HepG2 (cell line): ENCODE results near the gene ATP6V0A1. TPM values are rescaled to one million over a fixed set of nuclear protein-coding genes. Genes with fewer than 3 reads are reported as not detected.

Source experiments
- AHR ChIP-seq: IDR thresholded peaks from 2 replicates; pipeline ENCODE4 v1.6.1; 2018; ENCODE audit warnings: missing genetic modification reagents, missing compliant biosample characterization
- AKAP8 ChIP-seq: sonication (generic); formaldehyde crosslinking; IDR thresholded peaks from 2 replicates; pipeline ENCODE4 v1.5.1; 2020; ENCODE audit warnings: mild to moderate bottlenecking, missing genetic modification reagents
- ARID5B ChIP-seq: IDR thresholded peaks from 2 replicates; pipeline ENCODE4 v1.4.0; 2020; ENCODE audit warnings: mild to moderate bottlenecking, missing genetic modification reagents
- ARNTL ChIP-seq: sonication (generic); formaldehyde crosslinking; IDR thresholded peaks from 2 replicates; pipeline ENCODE4 v1.4.0; 2020; ENCODE audit warnings: mild to moderate bottlenecking, missing genetic modification reagents
- ATF4 ChIP-seq, 2 experiments: fragments of 450-650 bp in 1 of 2; sonication (generic) in 1 of 2; formaldehyde crosslinking; IDR thresholded peaks; 2 replicates each; pipeline versions ENCODE4 v1.5.0 to v1.8.0; 2020 to 2022; ENCODE audit warnings: mild to moderate bottlenecking in 1 of 2, missing genetic modification reagents in 1 of 2
- BHLHE40 ChIP-seq: IDR thresholded peaks from 2 replicates; pipeline ENCODE4 v1.6.1; 2011; ENCODE audit warnings: low read length, improper control_type of control experiment
- EP300 ChIP-seq, 3 experiments: sonication (generic) in 1 of 3; formaldehyde crosslinking in 1 of 3; IDR thresholded peaks; 2 replicates each; pipeline versions ENCODE4 v1.5.1 to v1.6.1; 2011 to 2020; ENCODE audit warnings: low read depth in 2 of 3, low read length in 2 of 3, borderline replicate concordance in 1 of 3, improper control_type of control experiment in 1 of 3, mild to moderate bottlenecking in 1 of 3, missing genetic modification reagents in 1 of 3, moderate library complexity in 1 of 3
- FOXP4 ChIP-seq: sonication (generic); formaldehyde crosslinking; IDR thresholded peaks from 2 replicates; pipeline ENCODE4 v1.4.0; 2020; ENCODE audit warnings: missing genetic modification reagents
- GPN1 ChIP-seq: sonication (generic); formaldehyde crosslinking; IDR thresholded peaks from 2 replicates; pipeline ENCODE4 v1.5.1; 2020; ENCODE audit warnings: missing genetic modification reagents, borderline replicate concordance
- GTF2F1 ChIP-seq: fragments of 150-350 bp; IDR thresholded peaks from 2 replicates; pipeline ENCODE4 v1.6.1; 2014; ENCODE audit warnings: low read length
- MIER2 ChIP-seq: IDR thresholded peaks from 2 replicates; pipeline ENCODE4 v1.6.1; 2016; ENCODE audit warnings: missing biosample characterization, missing genetic modification reagents
- MYC ChIP-seq: sonication (generic); formaldehyde crosslinking; IDR thresholded peaks from 2 replicates; pipeline ENCODE4 v1.9.0; 2021; ENCODE audit warnings: missing genetic modification reagents, borderline replicate concordance
- NCOA5 ChIP-seq: sonication (generic); formaldehyde crosslinking; IDR thresholded peaks from 2 replicates; pipeline ENCODE4 v1.4.0; 2020; ENCODE audit warnings: missing genetic modification reagents
- POLR2A ChIP-seq, 2 experiments: IDR thresholded peaks; 2 replicates each; pipeline ENCODE4 v1.6.1; 2011; ENCODE audit warnings: low read depth in 2 of 2, low read length in 2 of 2, mild to moderate bottlenecking in 1 of 2, moderate library complexity in 1 of 2; ENCODE audit not compliant: insufficient read depth in 1 of 2
- PPARG ChIP-seq: conservative IDR thresholded peaks from 2 replicates; pipeline ENCODE4 v1.6.1; 2016; ENCODE audit warnings: missing biosample characterization, missing genetic modification reagents
- RARA ChIP-seq: IDR thresholded peaks from 2 replicates; pipeline ENCODE4 v1.6.1; 2016; ENCODE audit warnings: missing genetic modification reagents, missing compliant biosample characterization
- SMC3 ChIP-seq: IDR thresholded peaks from 2 replicates; pipeline ENCODE4 v1.6.1; 2011; ENCODE audit warnings: low read length, improper control_type of control experiment
- TERF1 ChIP-seq: sonication (generic); formaldehyde crosslinking; IDR thresholded peaks from 2 replicates; pipeline ENCODE4 v1.8.0; 2022; ENCODE audit warnings: mild to moderate bottlenecking, missing genetic modification reagents, moderate library complexity
- ZC3H13 ChIP-seq: sonication (generic); formaldehyde crosslinking; IDR thresholded peaks from 2 replicates; pipeline ENCODE4 v1.8.1; 2023; ENCODE audit warnings: mild to moderate bottlenecking, missing genetic modification reagents, moderate library complexity
- ZFP1 ChIP-seq: IDR thresholded peaks from 2 replicates; pipeline ENCODE4 v1.6.1; 2016
- ZNF503 ChIP-seq: sonication (generic); formaldehyde crosslinking; IDR thresholded peaks from 2 replicates; pipeline ENCODE4 v1.4.0; 2020; ENCODE audit warnings: missing genetic modification reagents
- ZNF792 ChIP-seq: IDR thresholded peaks from 2 replicates; pipeline ENCODE4 v1.6.1; 2016
- polyA plus RNA-seq, 8 experiments: library from polyadenylated mRNA; depleted of rRNA in 3 of 8; stranded (reverse) in 7 of 8; unstranded in 1 of 8; fragments of >200 nt; fragmentation: Illumina TruSeq in 4 of 8; extraction: Trizol in 4 of 8; gene quantifications; 2 replicates each; pipeline versions ENCODE4 v1.2.1 to v1.2.3, GENCODE V29; 2011 to 2016; ENCODE audit warnings: low read depth in 4 of 8, missing spikeins in 1 of 8, mixed read lengths in 1 of 8; ENCODE audit not compliant: insufficient read depth in 1 of 8
- total RNA-seq, 5 experiments: library from RNA; depleted of rRNA; stranded (reverse); fragments of >200 nt; fragmentation: Illumina TruSeq; extraction: Trizol; gene quantifications; 2 replicates each; pipeline ENCODE4 v1.2.3, GENCODE V29; 2016; ENCODE audit warnings: low read depth in 1 of 5

The ATP6V0A1 gene
- total and polyA plus RNA-seq, 2 of the 13 experiments (the other 11 are each of a cell fraction or from before 2014, with no cell fraction given) = 27.9 to 54.1 TPM

- 0 out of 2 replicates have a peak, but pooled peaks have one; percentile 17 for TF ChIP-seq ARID5B (CRISPR knock-in tag)
- TF ChIP-seq MIER2 (CRISPR knock-in tag) = no peak
- no peak for TF ChIP-seq ZNF792 (CRISPR knock-in tag)
- 0 out of 2 replicates have a peak, but pooled peaks have one; percentile 9 for TF ChIP-seq RARA (CRISPR knock-in tag)
- peak; percentile 85 for TF ChIP-seq FOXP4 (CRISPR knock-in tag)
- 0 out of 2 replicates have a peak, but pooled peaks have one; percentile 13 for TF ChIP-seq PPARG (CRISPR knock-in tag)
- no peak for TF ChIP-seq ZNF503 (CRISPR knock-in tag)
- no peak for TF ChIP-seq MYC (CRISPR knock-in tag)
- TF ChIP-seq BHLHE40 = no peak
- TF ChIP-seq AHR (CRISPR knock-in tag) = no peak
- no peak for TF ChIP-seq GTF2F1
- TF ChIP-seq ARNTL (CRISPR knock-in tag) = 0 out of 2 replicates have a peak, but pooled peaks have one; percentile 20
- 0 out of 4 replicates have a peak, but pooled peaks of 1 of the 2 experiments have one; percentile 30 for TF ChIP-seq ATF4 (CRISPR knock-in tag; IDR thresholded peaks at IDR 0.05)
- TF ChIP-seq ZC3H13 = no peak
- no peak for TF ChIP-seq SMC3
- no peak for TF ChIP-seq AKAP8 (CRISPR knock-in tag)
- no peak for TF ChIP-seq TERF1 (CRISPR knock-in tag)
- TF ChIP-seq NCOA5 (CRISPR knock-in tag) = no peak
- no peak for TF ChIP-seq GPN1
- peak in 1 of 2 experiments; percentile 61; a peak in 1 of 4 replicates for TF ChIP-seq EP300 (IDR thresholded peaks at IDR 0.05; ENCODE audit: low read depth in 2 of 2, low read length in 2 of 2)
- no peak for TF ChIP-seq EP300 (CRISPR knock-in tag; IDR thresholded peaks at IDR 0.05; ENCODE audit: borderline replicate concordance)
- TF ChIP-seq ZFP1 (CRISPR knock-in tag) = no peak
- TF ChIP-seq POLR2A (IDR thresholded peaks at IDR 0.05; ENCODE audit: insufficient read depth in 1 of 2, low read depth in 2 of 2, low read length in 2 of 2) = no peak
Observed at GRCh38 chr17:42527932-42528331, 69.3 kb downstream of the ATP6V0A1 start (continued).
